OCI-LY7 (cell line): ENCODE measurements around the gene S1PR5. TPM values are rescaled to one million over a fixed set of nuclear protein-coding genes. Genes with fewer than 3 reads are reported as not detected.

Source experiments
- BruUV-seq: library from RNA; stranded (reverse); fragments of 400-500 nt; replicated peaks from 2 replicates; lab custom pipeline; 2021; lab: Mats Ljungman, UMichigan
- CTCF ChIA-PET: fragments of 300-600 bp; sonication (Branson Sonifier 250); formaldehyde crosslinking; loops from one replicate; lab custom pipeline; 2022; ENCODE audit warnings: antibody characterized with exemption; ENCODE audit not compliant: unreplicated experiment; lab: Charles Lee
- POLR2A ChIA-PET: fragments of 300-600 bp; sonication (Branson Sonifier 250); formaldehyde crosslinking; loops from one replicate; lab custom pipeline; 2022; ENCODE audit warnings: antibody characterized with exemption; lab: Charles Lee
- DNase-seq: peaks from one replicate; pipeline ENCODE4 v3.0.0-alpha.2; 2015; ENCODE audit warnings: low spot score
- H2AFZ ChIP-seq: fragments of 200-600 bp; sonication (generic), shearing (Covaris generic); 2 replicates; pipeline ENCODE4 v1.6.1; 2014; ENCODE audit warnings: mild to moderate bottlenecking, antibody characterized with exemption, low read length, moderate library complexity
- H3K27ac ChIP-seq: fragments of 200-600 bp; sonication (generic); 2 replicates; pipeline ENCODE4 v1.5.1; 2014; ENCODE audit warnings: mixed run types, low read depth, mild to moderate bottlenecking, moderate library complexity, low read length, inconsistent platforms; ENCODE audit not compliant: poor library complexity, severe bottlenecking
- H3K36me3 ChIP-seq: fragments of 200-600 bp; sonication (generic); 2 replicates; pipeline ENCODE4 v1.6.1; 2014; ENCODE audit warnings: mild to moderate bottlenecking, antibody characterized with exemption, low read length, moderate library complexity, mixed read lengths; ENCODE audit not compliant: insufficient read depth
- H3K4me1 ChIP-seq: fragments of 200-600 bp; sonication (generic); 2 replicates; pipeline ENCODE4 v1.5.1; 2014; ENCODE audit warnings: mild to moderate bottlenecking, low read length; ENCODE audit not compliant: insufficient read depth, poor library complexity, severe bottlenecking
- H3K4me2 ChIP-seq: fragments of 200-600 bp; sonication (generic); 2 replicates; pipeline ENCODE4 v1.6.1; 2014; ENCODE audit warnings: mild to moderate bottlenecking, low read length
- H3K4me3 ChIP-seq: fragments of 200-600 bp; sonication (generic); 2 replicates; pipeline ENCODE4 v1.5.1; 2014; ENCODE audit warnings: mild to moderate bottlenecking, low read depth, low read length; ENCODE audit not compliant: poor library complexity, severe bottlenecking
- H3K79me2 ChIP-seq: fragments of 200-600 bp; sonication (generic); 2 replicates; pipeline ENCODE4 v1.6.1; 2016; ENCODE audit warnings: low read depth, mild to moderate bottlenecking, low read length, moderate library complexity, mixed read lengths; ENCODE audit not compliant: insufficient read depth
- H3K9me2 ChIP-seq: fragments of 200-600 bp; sonication (generic); 2 replicates; pipeline ENCODE4 v1.6.1; 2016; ENCODE audit warnings: mild to moderate bottlenecking, low read length, mixed read lengths; ENCODE audit not compliant: insufficient read depth
- H3K9me3 ChIP-seq: fragments of 200-600 bp; sonication (generic); 2 replicates; pipeline ENCODE4 v1.6.1; 2014; ENCODE audit warnings: mild to moderate bottlenecking, mixed run types, low read length, mixed read lengths
- H4K20me1 ChIP-seq: fragments of 200-600 bp; sonication (generic); 2 replicates; pipeline ENCODE4 v1.6.1; 2014; ENCODE audit warnings: mild to moderate bottlenecking, antibody characterized with exemption, low read length, moderate library complexity, mixed read lengths; ENCODE audit not compliant: insufficient read depth
- EZH2phosphoT487 ChIP-seq: fragments of 200-600 bp; sonication (generic); IDR thresholded peaks from 2 replicates; pipeline ENCODE4 v1.6.1; 2018; ENCODE audit warnings: low read depth, borderline replicate concordance, mild to moderate bottlenecking, mixed run types, antibody characterized with exemption, low read length, moderate library complexity, mixed read lengths
- intact Hi-C: fragments of 100-400 bp; cut with micrococcal nuclease; formaldehyde crosslinking; loops from one replicate; pipeline ENCODE4 v1.10.0; 2022; ENCODE audit not compliant: unreplicated experiment
- total RNA-seq, 2 experiments: library from RNA; depleted of rRNA in 1 of 2; stranded (reverse); fragments of >200 nt in 1 of 2; shearing (Covaris generic) in 1 of 2; gene quantifications; 2 replicates each; pipeline ENCODE4 v1.2.3, GENCODE V29; 2014 to 2022
- TF ChIP-seq, protein P1 (sequence below): fragments of 200-600 bp; sonication (generic); conservative IDR thresholded peaks from 2 replicates; pipeline ENCODE4 v1.5.1; 2014; ENCODE audit warnings: mild to moderate bottlenecking, antibody characterized with exemption, low read length, moderate library complexity, mixed read lengths

The S1PR5 gene
- total RNA-seq, 2 experiments from 2014 or later = not detected

DNA sequence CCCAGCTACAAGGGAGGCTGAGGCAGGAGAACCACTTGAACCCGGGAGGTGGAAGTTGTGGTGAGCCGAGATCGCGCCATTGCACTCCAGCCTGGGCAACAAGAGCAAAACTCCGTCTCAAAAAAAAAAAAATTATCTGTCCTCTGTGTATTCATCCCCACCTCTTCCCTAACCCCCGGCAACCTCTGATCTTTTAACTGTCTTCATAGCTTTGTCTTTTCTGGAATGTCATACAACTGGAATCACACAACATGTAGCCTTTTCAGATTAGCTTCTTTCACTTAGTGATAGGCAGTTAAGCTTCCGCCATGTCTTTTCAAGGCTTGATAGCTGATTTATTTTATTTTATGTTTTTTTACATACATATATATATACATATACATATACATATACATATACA is 8.4 kb upstream of the S1PR5 start:
- H2AFZ ChIP-seq = no peak overlapping the region
- no peak for TF ChIP-seq EZH2phosphoT487
- TF ChIP-seq, protein P1, sequence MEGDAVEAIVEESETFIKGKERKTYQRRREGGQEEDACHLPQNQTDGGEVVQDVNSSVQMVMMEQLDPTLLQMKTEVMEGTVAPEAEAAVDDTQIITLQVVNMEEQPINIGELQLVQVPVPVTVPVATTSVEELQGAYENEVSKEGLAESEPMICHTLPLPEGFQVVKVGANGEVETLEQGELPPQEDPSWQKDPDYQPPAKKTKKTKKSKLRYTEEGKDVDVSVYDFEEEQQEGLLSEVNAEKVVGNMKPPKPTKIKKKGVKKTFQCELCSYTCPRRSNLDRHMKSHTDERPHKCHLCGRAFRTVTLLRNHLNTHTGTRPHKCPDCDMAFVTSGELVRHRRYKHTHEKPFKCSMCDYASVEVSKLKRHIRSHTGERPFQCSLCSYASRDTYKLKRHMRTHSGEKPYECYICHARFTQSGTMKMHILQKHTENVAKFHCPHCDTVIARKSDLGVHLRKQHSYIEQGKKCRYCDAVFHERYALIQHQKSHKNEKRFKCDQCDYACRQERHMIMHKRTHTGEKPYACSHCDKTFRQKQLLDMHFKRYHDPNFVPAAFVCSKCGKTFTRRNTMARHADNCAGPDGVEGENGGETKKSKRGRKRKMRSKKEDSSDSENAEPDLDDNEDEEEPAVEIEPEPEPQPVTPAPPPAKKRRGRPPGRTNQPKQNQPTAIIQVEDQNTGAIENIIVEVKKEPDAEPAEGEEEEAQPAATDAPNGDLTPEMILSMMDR = no peak
- H3K9me2 ChIP-seq = no peaks in the 10 kb centered on the region
- DNase-seq = no peak
- no peaks in the 10 kb centered on the region for H4K20me1 ChIP-seq
- intact Hi-C loops = no loop called here
- no peak overlapping the region for H3K27ac ChIP-seq
- BruUV-seq = no TSS peak
- no peaks in the 10 kb centered on the region for H3K9me3 ChIP-seq
- POLR2A ChIA-PET = interaction anchor here (0.9 kb wide), 1 partner anchor 20 kb away, joined by 4 read pairs; no protein-coding TSS in a partner anchor
- CTCF ChIA-PET = no interaction called here
- H3K4me3 ChIP-seq = no peak overlapping the region
- H3K79me2 ChIP-seq = no peaks in the 10 kb centered on the region
- H3K36me3 ChIP-seq = no peaks in the 10 kb centered on the region
- H3K4me1 ChIP-seq = no peaks in the 10 kb centered on the region
- H3K4me2 ChIP-seq = no peak overlapping the region

DNA sequence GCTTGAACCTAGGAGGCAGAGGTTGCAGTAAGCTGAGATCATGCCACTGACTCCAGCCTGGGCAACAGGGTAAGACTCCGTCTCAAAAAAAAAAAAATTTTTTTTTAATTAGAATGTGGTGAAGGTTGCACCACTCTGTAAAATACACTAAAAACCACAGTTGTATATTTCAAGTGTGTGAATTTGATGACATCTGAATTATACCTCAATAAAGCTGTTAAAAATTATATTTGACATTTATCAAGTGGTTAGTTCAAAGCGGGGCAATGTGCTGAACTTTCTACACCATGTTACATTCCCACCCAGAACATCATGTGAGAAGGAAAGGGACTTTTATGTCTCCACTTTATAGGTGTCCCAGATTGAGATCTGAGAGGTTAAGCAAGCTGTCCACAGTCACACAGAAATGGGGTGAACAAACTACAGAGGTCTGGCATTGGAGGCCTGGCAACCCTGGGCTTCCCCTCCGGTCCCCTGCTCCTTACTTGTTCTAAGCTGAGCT is 5.9 kb upstream of the S1PR5 start:
- H3K4me3 ChIP-seq = no peak overlapping the region
- ChIA-PET POLR2A (no interaction called here), CTCF (no interaction called here)
- no peak overlapping the region for H3K27ac ChIP-seq
- peaks cover 5% of the 10 kb centered on the region for H3K4me1 ChIP-seq
- H3K9me3 ChIP-seq = no peaks in the 10 kb centered on the region
- H3K36me3 ChIP-seq = no peaks in the 10 kb centered on the region
- no peak overlapping the region for H2AFZ ChIP-seq
- TF ChIP-seq EZH2phosphoT487 = no peak
- TF ChIP-seq, protein P1 = no peak
- intact Hi-C loops = no loop called here
- no peak overlapping the region for H3K4me2 ChIP-seq
- no peaks in the 10 kb centered on the region for H3K79me2 ChIP-seq
- no peak for DNase-seq
- no TSS peak for BruUV-seq
- no peaks in the 10 kb centered on the region for H3K9me2 ChIP-seq
- H4K20me1 ChIP-seq = no peaks in the 10 kb centered on the region

DNA sequence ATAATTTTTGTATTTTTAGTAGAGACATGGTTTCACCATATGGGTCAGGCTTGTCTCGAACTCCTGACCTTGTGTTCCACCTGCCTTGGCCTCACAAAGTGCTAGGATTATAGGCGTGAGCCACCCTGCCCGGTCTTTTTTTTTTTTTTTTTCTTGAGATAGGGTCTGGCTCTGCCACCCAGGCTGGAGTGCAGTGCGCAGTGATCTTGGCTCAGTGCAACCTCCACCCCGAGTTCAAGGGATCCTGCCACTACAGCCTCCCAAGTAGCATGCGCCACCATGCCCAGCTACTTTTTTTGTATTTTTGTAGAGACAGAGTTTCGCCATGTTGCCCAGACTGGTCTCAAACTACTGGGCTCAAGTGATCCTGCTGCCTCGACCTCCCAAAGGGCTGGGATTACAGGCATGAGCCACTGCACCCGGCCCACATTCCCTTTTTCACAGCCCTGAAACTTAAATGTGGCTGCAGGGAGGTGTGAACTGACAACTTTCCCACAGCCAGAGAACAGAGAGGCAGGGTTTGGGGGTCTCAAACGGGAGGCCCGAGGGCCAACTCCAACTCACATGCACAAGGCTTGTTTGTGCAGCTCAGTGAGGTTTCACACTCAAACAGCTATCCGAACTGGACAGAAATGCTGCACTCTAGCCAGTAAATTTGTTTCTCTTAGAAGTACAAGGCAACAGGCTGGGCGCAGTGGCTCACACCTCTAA is 4.4 kb upstream of the S1PR5 start:
- Histone ChIP-seq H3K27ac (no peak overlapping the region), H3K79me2 (no peaks in the 10 kb centered on the region), H3K4me3 (no peak overlapping the region), H4K20me1 (no peaks in the 10 kb centered on the region), H3K9me3 (no peaks in the 10 kb centered on the region), H3K9me2 (no peaks in the 10 kb centered on the region), H2AFZ (no peak overlapping the region), H3K4me1 (peaks cover 13% of the 10 kb centered on the region), H3K36me3 (no peaks in the 10 kb centered on the region), H3K4me2 (no peak overlapping the region)
- CTCF ChIA-PET = no interaction called here
- DNase-seq = no peak
- POLR2A ChIA-PET = interaction anchor here (0.6 to 1.3 kb wide), 3 partner anchors 13 to 176 kb away, joined by 3 to 4 read pairs (median 3); no protein-coding TSS in a partner anchor
- no TSS peak for BruUV-seq
- intact Hi-C loops = no loop called here
- TF ChIP-seq, protein P1 = no peak
- no peak for TF ChIP-seq EZH2phosphoT487
